Suprapubic skin (tissue), 4 donors: ENCODE data around the gene EVI2A.

Experiments used
- CTCF ChIP-seq, 2 donors: fragments of 200-600 bp in 1 of 2; fragments of 450-650 bp in 1 of 2; sonication (generic) in 1 of 2; IDR thresholded peaks; one replicate each; pipeline ENCODE4 v1.5.1; 2016 to 2019; ENCODE audit warnings: antibody characterized with exemption in 2 of 2, mild to moderate bottlenecking in 1 of 2, moderate library complexity in 1 of 2
- EP300 ChIP-seq: sonication (generic); formaldehyde crosslinking; IDR thresholded peaks from one replicate; pipeline ENCODE4 v1.6.1; 2017; ENCODE audit warnings: antibody characterized with exemption
- POLR2A ChIP-seq, 2 donors: fragments of 450-650 bp; IDR thresholded peaks; one replicate each; pipeline ENCODE4 v1.6.1; 2017; ENCODE audit warnings: antibody characterized with exemption in 2 of 2, mild to moderate bottlenecking in 2 of 2, moderate library complexity in 2 of 2
- POLR2AphosphoS5 ChIP-seq, 3 donors: sonication (generic); formaldehyde crosslinking; IDR thresholded peaks; one replicate each; pipeline ENCODE4 v1.6.1; 2017; ENCODE audit warnings: antibody characterized with exemption in 3 of 3

DNA sequence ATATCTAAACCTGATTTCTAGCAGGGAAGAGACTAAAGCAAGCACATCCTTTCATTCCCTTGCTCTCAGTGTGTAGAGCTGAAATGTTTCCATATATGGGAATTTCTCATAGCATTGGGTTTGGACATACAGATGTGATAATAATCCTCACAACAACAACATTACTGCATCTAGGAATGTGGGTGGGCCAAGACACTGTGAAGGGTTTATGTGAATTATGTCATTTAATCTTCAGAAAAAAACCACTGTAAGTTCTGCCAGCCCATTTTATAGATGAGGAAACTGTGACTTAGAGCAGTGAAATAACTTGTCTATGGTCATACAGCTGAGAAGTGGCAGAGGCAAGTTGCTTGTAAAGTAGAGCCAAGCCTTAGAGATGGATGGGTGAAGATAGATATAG lies 29.6 kb downstream of the EVI2A start:
- TF ChIP-seq CTCF (IDR thresholded peaks at IDR 0.05) = no peak
- no peak for TF ChIP-seq POLR2A (IDR thresholded peaks at IDR 0.05)
- TF ChIP-seq POLR2AphosphoS5 (IDR thresholded peaks at IDR 0.05) = no peak
- no peak for TF ChIP-seq EP300
